Right atrium auricular region (tissue), 2 donors: ENCODE results near the gene GBF1. TPM values are rescaled to one million over a fixed set of nuclear protein-coding genes. Genes with fewer than 3 reads are reported as not detected.

Source experiments
- DNase-seq: peaks from one replicate; pipeline ENCODE4 v3.0.0-alpha.2; 2019; ENCODE audit warnings: low spot score
- H3K27ac ChIP-seq, 2 donors: fragments of 200-600 bp; sonication (generic); 1 replicate in 1 of 2; 2 replicates in 1 of 2; pipeline ENCODE4 v1.5.1; 2016 to 2019
- H3K27me3 ChIP-seq, 2 donors: fragments of 200-600 bp; sonication (generic); one replicate each; pipeline versions ENCODE4 v1.5.1 to v1.6.0; 2017 to 2019
- H3K36me3 ChIP-seq: fragments of 200-600 bp; sonication (generic); one replicate; pipeline ENCODE4 v1.5.1; 2016
- H3K4me1 ChIP-seq, 2 donors: fragments of 200-600 bp; sonication (generic); one replicate each; pipeline versions ENCODE4 v1.5.1 to v1.6.0; 2017 to 2019
- H3K4me3 ChIP-seq, 2 donors: fragments of 200-600 bp; sonication (generic); 1 replicate in 1 of 2; 2 replicates in 1 of 2; pipeline ENCODE4 v1.5.1; 2017 to 2019; ENCODE audit warnings: mild to moderate bottlenecking in 1 of 2, moderate library complexity in 1 of 2
- H3K9me3 ChIP-seq, 2 donors: fragments of 200-600 bp; sonication (generic); one replicate each; pipeline ENCODE4 v1.5.1; 2019
- CTCF ChIP-seq, 2 donors: fragments of 200-600 bp; sonication (generic); IDR thresholded peaks; one replicate each; pipeline ENCODE4 v1.5.1; 2019; ENCODE audit warnings: antibody characterized with exemption in 2 of 2
- total RNA-seq, 2 donors: library from RNA; depleted of rRNA; stranded (reverse); fragments of >200 nt; gene quantifications; one replicate each; pipeline ENCODE4 v1.1.0, GENCODE V29; 2016

Gene GBF1
- total RNA-seq, 2 donors from 2014 or later, result 38.5 to 38.9 TPM

- Histone ChIP-seq H3K4me3 (peak overlapping the region; percentile 92 to 95), H3K27me3 (no peaks in the 10 kb centered on the region), H3K4me1 (peaks cover 0 to 21% of the 10 kb centered on the region in 2 donors), H3K9me3 (no peaks in the 10 kb centered on the region), H3K36me3 (no peaks in the 10 kb centered on the region), H3K27ac (peak overlapping the region; percentile 85 to 90)
- no peak for TF ChIP-seq CTCF (IDR thresholded peaks at IDR 0.05)
- no peak for DNase-seq
Observed at GRCh38 chr10:102431452-102432124, 186.3 kb downstream of the GBF1 start.

Other genes with a start within 250 kb of the GBF1 start
- 10 to 100 TPM; 25.4 to 28.5 TPM for gene ARMH3, start 189.4 kb upstream of the GBF1 start, total RNA-seq
- gene HPS6, start 180.2 kb upstream of the GBF1 start, total RNA-seq, result 10 to 100 TPM; 11.2 to 15.6 TPM
- gene LDB1, start 125.2 kb upstream of the GBF1 start, total RNA-seq, result 10 to 100 TPM; 32.2 to 59.7 TPM
- gene PPRC1, start 112.5 kb upstream of the GBF1 start, total RNA-seq, result 10 to 100 TPM; 10.9 to 20.6 TPM
- 10 to 100 TPM; 42.2 to 47.8 TPM for gene NOLC1, start 93.1 kb upstream of the GBF1 start, total RNA-seq
- under 1 TPM in 1 of 2 donors, not detected in 1; 0.39 TPM for gene ELOVL3, start 19.2 kb upstream of the GBF1 start, total RNA-seq
- under 1 TPM; 0.28 to 0.96 TPM for gene PITX3, start 4.0 kb upstream of the GBF1 start, total RNA-seq
- gene NFKB2, start 150.2 kb downstream of the GBF1 start, total RNA-seq, result 10 to 100 TPM in 1 of 2 donors, 1 to 10 TPM in 1; 7.3 to 15.6 TPM
- 1 to 10 TPM; 2.2 to 9.7 TPM for gene PSD, start 173.3 kb downstream of the GBF1 start, total RNA-seq
- gene FBXL15, start 175.3 kb downstream of the GBF1 start, total RNA-seq, result 10 to 100 TPM; 16.6 to 21.3 TPM
- gene CUEDC2, start 187.0 kb downstream of the GBF1 start, total RNA-seq, result 10 to 100 TPM; 79.1 to 87.1 TPM
- not detected for gene C10orf95, start 206.0 kb downstream of the GBF1 start, total RNA-seq